Hepatocyte (in vitro differentiated cells): Measurements from ENCODE around the gene TCEA2. TPM values are rescaled to one million over a fixed set of nuclear protein-coding genes. Genes with fewer than 3 reads are reported as not detected.

ENCODE experiments used
- DNase-seq: peaks from one replicate; pipeline ENCODE4 v3.0.0-alpha.2; 2016; ENCODE audit warnings: low spot score
- H2AFZ ChIP-seq: fragments of 200-600 bp; sonication (generic); 2 replicates; pipeline ENCODE4 v1.6.0; 2016; ENCODE audit warnings: antibody characterized with exemption, mild to moderate bottlenecking
- H3K27ac ChIP-seq: fragments of 200-600 bp; sonication (generic); 2 replicates; pipeline ENCODE4 v1.5.1; 2016; ENCODE audit warnings: mild to moderate bottlenecking
- H3K27me3 ChIP-seq: fragments of 200-600 bp; sonication (generic); 2 replicates; pipeline ENCODE4 v1.6.1; 2016
- H3K36me3 ChIP-seq: fragments of 200-600 bp; sonication (generic); replicated peaks from 2 replicates; pipeline ENCODE4 v1.5.1; 2016; ENCODE audit warnings: low read depth; ENCODE audit not compliant: insufficient read depth
- H3K4me1 ChIP-seq: fragments of 200-600 bp; sonication (generic); 2 replicates; pipeline ENCODE4 v1.5.1; 2016; ENCODE audit warnings: mild to moderate bottlenecking, moderate library complexity; ENCODE audit not compliant: insufficient read depth
- H3K4me2 ChIP-seq: fragments of 200-600 bp; sonication (generic); 2 replicates; pipeline ENCODE4 v1.6.0; 2016
- H3K4me3 ChIP-seq: fragments of 200-600 bp; sonication (generic); 2 replicates; pipeline ENCODE4 v1.5.1; 2016; ENCODE audit warnings: mild to moderate bottlenecking
- H3K79me2 ChIP-seq: fragments of 200-600 bp; sonication (generic); 2 replicates; pipeline ENCODE4 v1.6.0; 2017; ENCODE audit warnings: mild to moderate bottlenecking
- H3K9me2 ChIP-seq: fragments of 200-600 bp; sonication (generic); replicated peaks from 2 replicates; pipeline ENCODE4 v1.6.0; 2017; ENCODE audit warnings: mild to moderate bottlenecking; ENCODE audit not compliant: insufficient read depth
- H3K9me3 ChIP-seq: fragments of 200-600 bp; sonication (generic); 2 replicates; pipeline ENCODE4 v1.5.1; 2016; ENCODE audit warnings: low read depth, mild to moderate bottlenecking
- H4K20me1 ChIP-seq: fragments of 200-600 bp; sonication (generic); 2 replicates; pipeline ENCODE4 v1.6.0; 2016; ENCODE audit warnings: mild to moderate bottlenecking; ENCODE audit not compliant: insufficient read depth, poor library complexity, severe bottlenecking
- CTCF ChIP-seq: fragments of 200-600 bp; sonication (generic); IDR thresholded peaks from 2 replicates; pipeline ENCODE4 v1.5.1; 2016; ENCODE audit warnings: antibody characterized with exemption, mild to moderate bottlenecking; ENCODE audit not compliant: poor library complexity
- EZH2 ChIP-seq: fragments of 200-600 bp; sonication (generic); IDR thresholded peaks from 2 replicates; pipeline ENCODE4 v1.6.1; 2016; ENCODE audit warnings: antibody characterized with exemption, mild to moderate bottlenecking, borderline replicate concordance
- EZH2phosphoT487 ChIP-seq: fragments of 200-600 bp; sonication (generic); IDR thresholded peaks from one replicate; pipeline ENCODE4 v1.6.1; 2018; ENCODE audit warnings: antibody characterized with exemption, mild to moderate bottlenecking, low read depth, moderate library complexity; ENCODE audit not compliant: unreplicated experiment, severe bottlenecking
- WGBS: methylation state at CpG from one replicate; pipeline ENCODE4 v1.1.6; 2016; ENCODE audit warnings: low lambda C conversion rate; ENCODE audit errors: missing lambda C conversion rate; 5-methylcytosine and 5-hydroxymethylcytosine counted together
- polyA plus RNA-seq: library from polyadenylated mRNA; unstranded; fragments of >200 nt; fragmentation: Nextera tagmentation; extraction: Ambion mirVana; gene quantifications from 2 replicates; pipeline ENCODE4 v1.2.1, GENCODE V29; 2016
- total RNA-seq: library from RNA; depleted of rRNA; stranded (reverse); fragments of >200 nt; gene quantifications from 2 replicates; pipeline ENCODE4 v1.2.3, GENCODE V29; 2014

TCEA2 gene
- total RNA-seq, result 23.8 and 26.0 TPM in 2 replicates
- 74.2 and 80.0 TPM in 2 replicates for polyA plus RNA-seq

- H3K4me1 ChIP-seq, result peaks cover 13% of the 10 kb centered on the region
- H3K4me3 ChIP-seq, result peak within 1 kb of the TSS; percentile 98
- H3K27ac ChIP-seq, result peak within 1 kb of the TSS; percentile 93
- H3K79me2 ChIP-seq, result peaks cover 12% of the 10 kb centered on the region
- WGBS, result 9% methylated on average over 64 of the region's 85 CpGs
- H3K27me3 ChIP-seq, result no peaks in the 10 kb centered on the region
- TF ChIP-seq EZH2phosphoT487, result no peak
- TF ChIP-seq EZH2, result no peak
- TF ChIP-seq CTCF, result no peak
- H3K4me2 ChIP-seq, result peak within 1 kb of the TSS; percentile 95
- no peaks in the 10 kb centered on the region for H4K20me1 ChIP-seq
- H3K9me3 ChIP-seq, result no peaks in the 10 kb centered on the region
- no peaks in the 10 kb centered on the region for H3K36me3 ChIP-seq
- peak within 1 kb of the TSS; percentile 74 for H2AFZ ChIP-seq
- peak; percentile 99 for DNase-seq
- no peaks in the 10 kb centered on the region for H3K9me2 ChIP-seq
Measured at GRCh38 chr20:64062596-64063388, at the start of gene TCEA2. TCEA2 (plus strand) TSS chr20:64063198; CDS start chr20:64063313, 115 bp downstream.

GRCh38 chr20:64015635-64016034 is 47.4 kb upstream of the TCEA2 start:
- no peak overlapping the region for H2AFZ ChIP-seq
- no peaks in the 10 kb centered on the region for H3K27me3 ChIP-seq
- H3K4me2 ChIP-seq, result no peak overlapping the region
- no peaks in the 10 kb centered on the region for H3K79me2 ChIP-seq
- TF ChIP-seq EZH2phosphoT487, result no peak
- TF ChIP-seq CTCF, result no peak
- TF ChIP-seq EZH2, result no peak
- H4K20me1 ChIP-seq, result peaks cover 3% of the 10 kb centered on the region
- no peak overlapping the region for H3K4me3 ChIP-seq
- DNase-seq, result no peak
- H3K27ac ChIP-seq, result no peak overlapping the region
- H3K9me2 ChIP-seq, result no peaks in the 10 kb centered on the region
- H3K36me3 ChIP-seq, result no peaks in the 10 kb centered on the region
- H3K4me1 ChIP-seq, result no peaks in the 10 kb centered on the region
- no peaks in the 10 kb centered on the region for H3K9me3 ChIP-seq
- 98% methylated on average over 2 of the region's 2 CpGs for WGBS

GRCh38 chr20:64021124-64021975 is 41.6 kb upstream of the TCEA2 start:
- Histone ChIP-seq H3K4me1 (peaks cover 5% of the 10 kb centered on the region), H3K27me3 (no peaks in the 10 kb centered on the region), H3K9me2 (no peaks in the 10 kb centered on the region), H3K36me3 (no peaks in the 10 kb centered on the region), H3K4me3 (no peak overlapping the region), H3K4me2 (no peak overlapping the region), H4K20me1 (peaks cover 7% of the 10 kb centered on the region), H3K9me3 (no peaks in the 10 kb centered on the region), H3K79me2 (no peaks in the 10 kb centered on the region), H2AFZ (no peak overlapping the region), H3K27ac (no peak overlapping the region)
- no peak for DNase-seq
- over 99% methylated on average over 32 of the region's 36 CpGs for WGBS
- TF ChIP-seq CTCF, result no peak
- TF ChIP-seq EZH2phosphoT487, result no peak
- TF ChIP-seq EZH2, result no peak
